ENCODE measurements around the gene OR51E1.

The OR51E1 gene

GRCh38 chr11:4654635-4655369 lies 11.0 kb downstream of the OR51E1 start:
- DNase-seq (ENCODE audit: low read depth) = no peak

- DNase-seq (ENCODE audit: low read depth) = no peak
These were observed 15.1 kb downstream of the OR51E1 start for GRCh38 chr11:4658629-4659445.

GRCh38 chr11:4662876-4663275 lies 19.1 kb downstream of the OR51E1 start:
- DNase-seq (ENCODE audit: low read depth) = no peak

- no peak for DNase-seq (ENCODE audit: low read depth)
These were observed 20.4 kb downstream of the OR51E1 start for GRCh38 chr11:4664183-4664582.

GRCh38 chr11:4664786-4665185 lies 21.0 kb downstream of the OR51E1 start:
- DNase-seq (ENCODE audit: low read depth) = no peak

GRCh38 chr11:4665424-4665823 lies 21.6 kb downstream of the OR51E1 start:
- DNase-seq (ENCODE audit: low read depth) = no peak

GRCh38 chr11:4671741-4672140 lies 28.0 kb downstream of the OR51E1 start:
- DNase-seq (ENCODE audit: low read depth) = no peak

- DNase-seq (ENCODE audit: low read depth) = no peak
These were observed 28.7 kb downstream of the OR51E1 start for GRCh38 chr11:4672470-4672869.

- no peak for DNase-seq (ENCODE audit: low read depth)
These were observed 30.0 kb downstream of the OR51E1 start for GRCh38 chr11:4673781-4674180.

- no peak for DNase-seq (ENCODE audit: low read depth)
These were observed 34.2 kb downstream of the OR51E1 start for GRCh38 chr11:4677948-4678347.

- no peak for DNase-seq (ENCODE audit: low read depth)
These were observed 36.6 kb downstream of the OR51E1 start for GRCh38 chr11:4680341-4680740.

GRCh38 chr11:4682623-4683419 lies 39.0 kb downstream of the OR51E1 start:
- DNase-seq (ENCODE audit: low read depth) = no peak

GRCh38 chr11:4684631-4685285 lies 41.0 kb downstream of the OR51E1 start:
- no peak for DNase-seq (ENCODE audit: low read depth)

- no peak for DNase-seq (ENCODE audit: low read depth)
These were observed 51.7 kb downstream of the OR51E1 start for GRCh38 chr11:4695442-4695841.

- no peak for DNase-seq (ENCODE audit: low read depth)
These were observed 53.8 kb downstream of the OR51E1 start, which contains the start of gene OR51E2 for GRCh38 chr11:4697585-4697984. TSS of gene OR51E2 (minus strand) at chr11:4697853. CDS start at chr11:4682711, 15,142 bp downstream.

GRCh38 chr11:4699697-4700435 lies 56.1 kb downstream of the OR51E1 start:
- no peak for DNase-seq (ENCODE audit: low read depth)

- DNase-seq (ENCODE audit: low read depth) = no peak
These were observed 56.6 kb downstream of the OR51E1 start for GRCh38 chr11:4700436-4700820.

- DNase-seq (ENCODE audit: low read depth) = no peak
These were observed 60.4 kb downstream of the OR51E1 start, which contains the start of gene MMP26 for GRCh38 chr11:4704054-4704789. TSS of gene MMP26 (plus strand) at chr11:4704784.

- DNase-seq (ENCODE audit: low read depth) = no peak
These were observed 61.1 kb downstream of the OR51E1 start for GRCh38 chr11:4704790-4705334.
